Natural killer cell (primary cell): ENCODE results near the gene MCTP2. TPM values are rescaled to one million over a fixed set of nuclear protein-coding genes. Genes with fewer than 3 reads are reported as not detected.

Experiments used
- ATAC-seq, 3 donors: fragments of 150-1000 bp in 2 of 3; fragments of 200-7000 bp in 1 of 3; cut with Tn5 transposase; 1 replicate in 1 of 3; 2 replicates in 2 of 3; pipeline ENCODE4 v1.10.0; 2021; ENCODE audit warnings: mild to moderate bottlenecking in 2 of 3, moderate library complexity in 2 of 3
- DNase-seq, 2 donors: peaks; one replicate each; pipeline versions ENCODE4 v3.0.0 to v3.0.0-alpha.2; 2013 to 2021; ENCODE audit warnings: mixed read lengths in 1 of 2
- H3K27ac ChIP-seq: one replicate; pipeline ENCODE4 v1.5.1; 2013; ENCODE audit warnings: mild to moderate bottlenecking, low read length
- H3K27me3 ChIP-seq: one replicate; pipeline ENCODE4 v1.6.1; 2013; ENCODE audit warnings: low read length; ENCODE audit not compliant: control insufficient read depth, insufficient read depth
- H3K36me3 ChIP-seq: one replicate; pipeline ENCODE4 v1.6.1; 2013; ENCODE audit warnings: low read length; ENCODE audit not compliant: control insufficient read depth, insufficient read depth
- H3K4me1 ChIP-seq: one replicate; pipeline ENCODE4 v1.6.1; 2013; ENCODE audit warnings: low read length; ENCODE audit not compliant: control insufficient read depth, insufficient read depth
- H3K4me3 ChIP-seq: one replicate; pipeline ENCODE4 v1.5.1; 2013; ENCODE audit warnings: low read length
- H3K9me3 ChIP-seq: one replicate; pipeline ENCODE4 v1.6.1; 2013; ENCODE audit warnings: low read length; ENCODE audit not compliant: control insufficient read depth, insufficient read depth
- H3K27ac Mint-ChIP-seq, 2 donors: one replicate each; pipeline ENCODE4 v1.8.0; 2022; ENCODE audit warnings: mild to moderate bottlenecking in 2 of 2, mixed read lengths in 2 of 2, moderate library complexity in 1 of 2
- H3K27me3 Mint-ChIP-seq, 2 donors: one replicate each; pipeline ENCODE4 v1.8.0; 2022; ENCODE audit warnings: low read depth in 2 of 2, mixed read lengths in 2 of 2
- H3K36me3 Mint-ChIP-seq: one replicate; pipeline ENCODE4 v1.8.0; 2022; ENCODE audit warnings: mixed read lengths
- H3K4me1 Mint-ChIP-seq, 2 donors: one replicate each; pipeline ENCODE4 v1.8.0; 2022; ENCODE audit warnings: mixed read lengths in 2 of 2
- H3K4me3 Mint-ChIP-seq: one replicate; pipeline ENCODE4 v1.8.0; 2022; ENCODE audit warnings: mild to moderate bottlenecking, moderate library complexity, mixed read lengths
- H3K9me3 Mint-ChIP-seq, 2 donors: one replicate each; pipeline ENCODE4 v1.8.0; 2022; ENCODE audit warnings: mixed read lengths in 2 of 2
- CTCF ChIP-seq: fragments of 200-600 bp; IDR thresholded peaks from one replicate; pipeline ENCODE4 v1.8.0; 2022; ENCODE audit warnings: antibody characterized with exemption
- WGBS: methylation state at CpG from one replicate; pipeline ENCODE4 v1.1.7; 2013; ENCODE audit warnings: missing lambda C conversion rate; ENCODE audit not compliant: insufficient coverage; 5-methylcytosine and 5-hydroxymethylcytosine counted together
- intact Hi-C: fragments of 100-400 bp; cut with micrococcal nuclease; formaldehyde crosslinking; loops from one replicate; pipeline ENCODE4 v1.14.2; 2022
- total RNA-seq, 4 donors: library from RNA; stranded (reverse); fragments of 120-200 nt in 1 of 4; gene quantifications; one replicate each; pipeline versions ENCODE4 v1.2.3 to v1.2.4, GENCODE V29; 2013 to 2022

Gene MCTP2
- total RNA-seq, 3 donors from 2014 or later (not counting 1 experiment from before 2014, with no cell fraction given): 235 to 312 (median 261) TPM

GRCh38 chr15:94266789-94267188 lies 35.4 kb downstream of the MCTP2 start:
- no peak for TF ChIP-seq CTCF
- H3K27me3 Mint-ChIP-seq: no peaks in the 10 kb centered on the region

GRCh38 chr15:94269954-94270353 lies 38.6 kb downstream of the MCTP2 start:
- ATAC-seq (peak in 2 of 3 donors; percentile 13 to 27), DNase-seq (no peak)
- no peak for TF ChIP-seq CTCF
- no peaks in the 10 kb centered on the region for H3K9me3 ChIP-seq
- H3K4me3 Mint-ChIP-seq: peak overlapping the region; percentile 38
- no peaks in the 10 kb centered on the region for H3K36me3 ChIP-seq
- peak overlapping the region; percentile 93 for H3K27ac ChIP-seq
- no peaks in the 10 kb centered on the region for H3K27me3 Mint-ChIP-seq
- H3K4me1 ChIP-seq: peaks cover 46% of the 10 kb centered on the region
- intact Hi-C loops: no loop called here
- peaks cover 7% of the 10 kb centered on the region for H3K36me3 Mint-ChIP-seq
- WGBS: 47% methylated on average over 2 of the region's 2 CpGs
- H3K27me3 ChIP-seq: no peaks in the 10 kb centered on the region
- H3K4me3 ChIP-seq: no peak overlapping the region
- peaks cover 2 to 3% of the 10 kb centered on the region in 2 donors for H3K9me3 Mint-ChIP-seq
- no peak overlapping the region for H3K27ac Mint-ChIP-seq
- H3K4me1 Mint-ChIP-seq: peaks cover 32 to 40% of the 10 kb centered on the region in 2 donors

More at GRCh38 chr15:94266789-94267188, 35.4 kb downstream of the MCTP2 start:
- no peaks in the 10 kb centered on the region for H3K27me3 ChIP-seq
- H3K36me3 Mint-ChIP-seq: peaks cover 7% of the 10 kb centered on the region
- ATAC-seq: peak in 1 of 3 donors; percentile 31
- no peak overlapping the region for H3K4me3 ChIP-seq
- H3K9me3 ChIP-seq: no peaks in the 10 kb centered on the region
- 45% methylated on average over 3 of the region's 3 CpGs for WGBS
- no peak for DNase-seq
- H3K4me1 Mint-ChIP-seq: peaks cover 53 to 59% of the 10 kb centered on the region in 2 donors
- no peaks in the 10 kb centered on the region for H3K36me3 ChIP-seq
- H3K4me3 Mint-ChIP-seq: peak overlapping the region; percentile 68
- no peak overlapping the region for H3K27ac Mint-ChIP-seq
- intact Hi-C loops: no loop called here
- H3K27ac ChIP-seq: peak overlapping the region; percentile 50
- peaks cover 45% of the 10 kb centered on the region for H3K4me1 ChIP-seq
- peaks cover 2 to 3% of the 10 kb centered on the region in 2 donors for H3K9me3 Mint-ChIP-seq

- Histone ChIP-seq H3K27me3 (no peaks in the 10 kb centered on the region), H3K4me3 (no peak overlapping the region), H3K27ac (peak overlapping the region; percentile 93), H3K9me3 (no peaks in the 10 kb centered on the region), H3K4me1 (peaks cover 47% of the 10 kb centered on the region), H3K36me3 (no peaks in the 10 kb centered on the region)
- no peaks in the 10 kb centered on the region for H3K27me3 Mint-ChIP-seq
- H3K4me3 Mint-ChIP-seq: no peak overlapping the region
- H3K27ac Mint-ChIP-seq: no peak overlapping the region
- 45% methylated on average over 1 of the region's 2 CpGs for WGBS
- peaks cover 28 to 37% of the 10 kb centered on the region in 2 donors for H3K4me1 Mint-ChIP-seq
- no peak for ATAC-seq
- peaks cover 2 to 3% of the 10 kb centered on the region in 2 donors for H3K9me3 Mint-ChIP-seq
- no peak for DNase-seq
- intact Hi-C loops: no loop called here
- peaks cover 7% of the 10 kb centered on the region for H3K36me3 Mint-ChIP-seq
- no peak for TF ChIP-seq CTCF
These were observed 39.2 kb downstream of the MCTP2 start for GRCh38 chr15:94270570-94270969.
